Measurements from ENCODE around the gene EPB41L4B.

DNA sequence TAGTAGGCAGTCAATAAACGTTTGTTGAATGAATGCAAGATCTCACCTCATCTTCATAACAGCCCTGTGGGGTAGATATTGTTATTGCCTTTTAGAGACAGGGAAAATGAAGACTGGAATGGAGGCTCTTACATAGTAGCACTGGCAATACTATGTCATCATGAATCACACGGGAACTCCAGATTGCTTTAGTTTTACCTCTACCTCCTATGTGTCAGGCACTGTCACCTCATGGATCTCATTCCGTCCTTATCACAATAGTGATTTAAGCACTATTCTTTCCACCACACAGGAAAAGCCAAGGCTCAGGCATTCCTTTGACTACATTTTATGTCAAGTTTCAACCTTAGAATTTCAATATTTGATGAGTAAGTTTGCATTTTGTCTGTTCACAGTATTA, 2.9 kb upstream of the EPB41L4B start:
- no peak for TF ChIP-seq SMC3 (IDR thresholded peaks at IDR 0.05; ENCODE audit: low read depth, low read length)
- no peak for TF ChIP-seq POLR2A (IDR thresholded peaks at IDR 0.05; ENCODE audit: low read depth, low read length)
- TF ChIP-seq, protein P1, sequence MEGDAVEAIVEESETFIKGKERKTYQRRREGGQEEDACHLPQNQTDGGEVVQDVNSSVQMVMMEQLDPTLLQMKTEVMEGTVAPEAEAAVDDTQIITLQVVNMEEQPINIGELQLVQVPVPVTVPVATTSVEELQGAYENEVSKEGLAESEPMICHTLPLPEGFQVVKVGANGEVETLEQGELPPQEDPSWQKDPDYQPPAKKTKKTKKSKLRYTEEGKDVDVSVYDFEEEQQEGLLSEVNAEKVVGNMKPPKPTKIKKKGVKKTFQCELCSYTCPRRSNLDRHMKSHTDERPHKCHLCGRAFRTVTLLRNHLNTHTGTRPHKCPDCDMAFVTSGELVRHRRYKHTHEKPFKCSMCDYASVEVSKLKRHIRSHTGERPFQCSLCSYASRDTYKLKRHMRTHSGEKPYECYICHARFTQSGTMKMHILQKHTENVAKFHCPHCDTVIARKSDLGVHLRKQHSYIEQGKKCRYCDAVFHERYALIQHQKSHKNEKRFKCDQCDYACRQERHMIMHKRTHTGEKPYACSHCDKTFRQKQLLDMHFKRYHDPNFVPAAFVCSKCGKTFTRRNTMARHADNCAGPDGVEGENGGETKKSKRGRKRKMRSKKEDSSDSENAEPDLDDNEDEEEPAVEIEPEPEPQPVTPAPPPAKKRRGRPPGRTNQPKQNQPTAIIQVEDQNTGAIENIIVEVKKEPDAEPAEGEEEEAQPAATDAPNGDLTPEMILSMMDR (conservative IDR thresholded peaks at IDR 0.05; ENCODE audit: low read depth, low read length), result no peak
- TF ChIP-seq RFX5 (IDR thresholded peaks at IDR 0.05; ENCODE audit: low read depth, low read length), result no peak
- TF ChIP-seq RCOR1 (IDR thresholded peaks at IDR 0.05; ENCODE audit: insufficient replicate concordance, low read length), result no peak
- no peak for TF ChIP-seq MAZ (IDR thresholded peaks at IDR 0.05; ENCODE audit: borderline replicate concordance, low read depth, low read length)
- TF ChIP-seq, protein P2, sequence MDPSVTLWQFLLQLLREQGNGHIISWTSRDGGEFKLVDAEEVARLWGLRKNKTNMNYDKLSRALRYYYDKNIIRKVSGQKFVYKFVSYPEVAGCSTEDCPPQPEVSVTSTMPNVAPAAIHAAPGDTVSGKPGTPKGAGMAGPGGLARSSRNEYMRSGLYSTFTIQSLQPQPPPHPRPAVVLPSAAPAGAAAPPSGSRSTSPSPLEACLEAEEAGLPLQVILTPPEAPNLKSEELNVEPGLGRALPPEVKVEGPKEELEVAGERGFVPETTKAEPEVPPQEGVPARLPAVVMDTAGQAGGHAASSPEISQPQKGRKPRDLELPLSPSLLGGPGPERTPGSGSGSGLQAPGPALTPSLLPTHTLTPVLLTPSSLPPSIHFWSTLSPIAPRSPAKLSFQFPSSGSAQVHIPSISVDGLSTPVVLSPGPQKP (IDR thresholded peaks at IDR 0.05; ENCODE audit: borderline replicate concordance, low read depth, low read length), result no peak
- no peak for TF ChIP-seq MAFK (IDR thresholded peaks at IDR 0.05; ENCODE audit: low read depth, low read length)
- no peak for TF ChIP-seq RAD21 (IDR thresholded peaks at IDR 0.05; ENCODE audit: low read length)
- no peak for TF ChIP-seq CHD1 (IDR thresholded peaks at IDR 0.05; ENCODE audit: low read depth, low read length)
- TF ChIP-seq CEBPB (IDR thresholded peaks at IDR 0.05; ENCODE audit: low read depth, low read length), result no peak
- TF ChIP-seq, protein P3, sequence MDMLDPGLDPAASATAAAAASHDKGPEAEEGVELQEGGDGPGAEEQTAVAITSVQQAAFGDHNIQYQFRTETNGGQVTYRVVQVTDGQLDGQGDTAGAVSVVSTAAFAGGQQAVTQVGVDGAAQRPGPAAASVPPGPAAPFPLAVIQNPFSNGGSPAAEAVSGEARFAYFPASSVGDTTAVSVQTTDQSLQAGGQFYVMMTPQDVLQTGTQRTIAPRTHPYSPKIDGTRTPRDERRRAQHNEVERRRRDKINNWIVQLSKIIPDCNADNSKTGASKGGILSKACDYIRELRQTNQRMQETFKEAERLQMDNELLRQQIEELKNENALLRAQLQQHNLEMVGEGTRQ (IDR thresholded peaks at IDR 0.05; ENCODE audit: low read depth, low read length), result no peak

All from IMR-90 (cell line).